Measurements from ENCODE around the gene HRCT1.
A peak's percentile ranks its signal among the peaks of the same experiment; 100 is the strongest.
"Not testable (repeated sequence)": the region's sequence is repeated elsewhere in the genome, so short reads cannot be mapped to it uniquely, and the experiment has no call there.

The HRCT1 gene

GRCh38 chr9:35930989-35931388 lies 25.0 kb downstream of the HRCT1 start:
- H3K4me1 Mint-ChIP-seq, result no peaks in the 10 kb centered on the region
- H3K9me3 Mint-ChIP-seq, result no peaks in the 10 kb centered on the region
- H3K4me3 Mint-ChIP-seq, result no peak overlapping the region
- H3K27ac Mint-ChIP-seq (ENCODE audit: low read depth), result no peak overlapping the region
- DNase-seq (ENCODE audit: low spot score in 2 of 2) (no peak), ATAC-seq (replicated peaks; ENCODE audit: extremely low read depth, poor library complexity, severe bottlenecking) (no peak)
- no peaks in the 10 kb centered on the region for H3K36me3 Mint-ChIP-seq (ENCODE audit: insufficient read depth)
- H3K27me3 Mint-ChIP-seq, result peaks cover 14% of the 10 kb centered on the region

GRCh38 chr9:35932735-35933134 lies 26.7 kb downstream of the HRCT1 start:
- no peak overlapping the region for H3K4me3 Mint-ChIP-seq
- DNase-seq (ENCODE audit: low spot score in 2 of 2) (no peak), ATAC-seq (replicated peaks; ENCODE audit: extremely low read depth, poor library complexity, severe bottlenecking) (no peak)
- no peaks in the 10 kb centered on the region for H3K9me3 Mint-ChIP-seq
- H3K4me1 Mint-ChIP-seq, result no peaks in the 10 kb centered on the region
- no peak overlapping the region for H3K27ac Mint-ChIP-seq (ENCODE audit: low read depth)
- no peaks in the 10 kb centered on the region for H3K27me3 Mint-ChIP-seq
- no peaks in the 10 kb centered on the region for H3K36me3 Mint-ChIP-seq (ENCODE audit: insufficient read depth)

- Mint-ChIP-seq H3K36me3 (ENCODE audit: insufficient read depth) (no peaks in the 10 kb centered on the region), H3K9me3 (no peaks in the 10 kb centered on the region), H3K4me1 (no peaks in the 10 kb centered on the region), H3K27ac (ENCODE audit: low read depth) (no peak overlapping the region), H3K4me3 (no peak overlapping the region), H3K27me3 (no peaks in the 10 kb centered on the region)
- ATAC-seq (replicated peaks; ENCODE audit: extremely low read depth, poor library complexity, severe bottlenecking) (no peak), DNase-seq (ENCODE audit: low spot score in 2 of 2) (no peak)
Measured at GRCh38 chr9:35933550-35934067, 27.6 kb downstream of the HRCT1 start.

- H3K9me3 Mint-ChIP-seq; H3K4me3 Mint-ChIP-seq; H3K27ac Mint-ChIP-seq (ENCODE audit: low read depth); DNase-seq (ENCODE audit: low spot score in 2 of 2); H3K27me3 Mint-ChIP-seq; H3K4me1 Mint-ChIP-seq; ATAC-seq (replicated peaks; ENCODE audit: extremely low read depth, poor library complexity, severe bottlenecking); H3K36me3 Mint-ChIP-seq (ENCODE audit: insufficient read depth): not testable (repeated sequence)
Measured at GRCh38 chr9:35934069-35934468, 28.1 kb downstream of the HRCT1 start.

GRCh38 chr9:35935261-35935660 lies 29.3 kb downstream of the HRCT1 start:
- no peaks in the 10 kb centered on the region for H3K9me3 Mint-ChIP-seq
- no peaks in the 10 kb centered on the region for H3K27me3 Mint-ChIP-seq
- no peak for ATAC-seq (replicated peaks; ENCODE audit: extremely low read depth, poor library complexity, severe bottlenecking)
- peaks cover 1% of the 10 kb centered on the region for H3K4me1 Mint-ChIP-seq
- no peak overlapping the region for H3K4me3 Mint-ChIP-seq
- H3K36me3 Mint-ChIP-seq (ENCODE audit: insufficient read depth), result no peaks in the 10 kb centered on the region
- DNase-seq (ENCODE audit: low spot score in 2 of 2), result no peak
- no peak overlapping the region for H3K27ac Mint-ChIP-seq (ENCODE audit: low read depth)

- H3K36me3 Mint-ChIP-seq (ENCODE audit: insufficient read depth), result no peaks in the 10 kb centered on the region
- no peaks in the 10 kb centered on the region for H3K9me3 Mint-ChIP-seq
- ATAC-seq (replicated peaks; ENCODE audit: extremely low read depth, poor library complexity, severe bottlenecking) (no peak), DNase-seq (ENCODE audit: low spot score in 2 of 2) (no peak)
- H3K27ac Mint-ChIP-seq (ENCODE audit: low read depth), result no peak overlapping the region
- H3K27me3 Mint-ChIP-seq, result no peaks in the 10 kb centered on the region
- H3K4me1 Mint-ChIP-seq, result peaks cover 8% of the 10 kb centered on the region
- no peak overlapping the region for H3K4me3 Mint-ChIP-seq
Measured at GRCh38 chr9:35935755-35936509, 29.9 kb downstream of the HRCT1 start.

- Mint-ChIP-seq H3K36me3 (ENCODE audit: insufficient read depth) (no peaks in the 10 kb centered on the region), H3K27ac (ENCODE audit: low read depth) (no peak overlapping the region), H3K27me3 (no peaks in the 10 kb centered on the region), H3K4me3 (no peak overlapping the region), H3K4me1 (peaks cover 15% of the 10 kb centered on the region), H3K9me3 (no peaks in the 10 kb centered on the region)
- no peak for DNase-seq (ENCODE audit: low spot score in 2 of 2)
- no peak for ATAC-seq (replicated peaks; ENCODE audit: extremely low read depth, poor library complexity, severe bottlenecking)
Measured at GRCh38 chr9:35937227-35937626, 31.2 kb downstream of the HRCT1 start.

- Mint-ChIP-seq H3K27me3 (no peaks in the 10 kb centered on the region), H3K36me3 (ENCODE audit: insufficient read depth) (no peaks in the 10 kb centered on the region), H3K9me3 (no peaks in the 10 kb centered on the region), H3K27ac (ENCODE audit: low read depth) (no peak overlapping the region), H3K4me1 (peaks cover 15% of the 10 kb centered on the region), H3K4me3 (no peak overlapping the region)
- DNase-seq (ENCODE audit: low spot score in 2 of 2) (no peak), ATAC-seq (replicated peaks; ENCODE audit: extremely low read depth, poor library complexity, severe bottlenecking) (no peak)
Measured at GRCh38 chr9:35938474-35939356, 32.7 kb downstream of the HRCT1 start.

- ATAC-seq (replicated peaks; ENCODE audit: extremely low read depth, poor library complexity, severe bottlenecking), result no peak
- no peak for DNase-seq (ENCODE audit: low spot score in 2 of 2)
- H3K4me1 Mint-ChIP-seq, result peaks cover 15% of the 10 kb centered on the region
- H3K36me3 Mint-ChIP-seq (ENCODE audit: insufficient read depth), result no peaks in the 10 kb centered on the region
- H3K27me3 Mint-ChIP-seq, result no peaks in the 10 kb centered on the region
- H3K27ac Mint-ChIP-seq (ENCODE audit: low read depth), result no peak overlapping the region
- H3K4me3 Mint-ChIP-seq, result no peak overlapping the region
- no peaks in the 10 kb centered on the region for H3K9me3 Mint-ChIP-seq
Measured at GRCh38 chr9:35939679-35940250, 33.8 kb downstream of the HRCT1 start.

GRCh38 chr9:35940458-35941407 lies 34.7 kb downstream of the HRCT1 start:
- peaks cover 1% of the 10 kb centered on the region for H3K36me3 Mint-ChIP-seq (ENCODE audit: insufficient read depth)
- peak; percentile 46 for ATAC-seq (replicated peaks; ENCODE audit: extremely low read depth, poor library complexity, severe bottlenecking)
- H3K27me3 Mint-ChIP-seq, result no peaks in the 10 kb centered on the region

GRCh38 chr9:35942286-35942685 lies 36.3 kb downstream of the HRCT1 start:
- Mint-ChIP-seq H3K9me3 (no peaks in the 10 kb centered on the region), H3K4me3 (no peak overlapping the region), H3K4me1 (peaks cover 22% of the 10 kb centered on the region), H3K36me3 (ENCODE audit: insufficient read depth) (peaks cover 1% of the 10 kb centered on the region), H3K27ac (ENCODE audit: low read depth) (no peak overlapping the region), H3K27me3 (no peaks in the 10 kb centered on the region)
- DNase-seq (ENCODE audit: low spot score in 2 of 2) (no peak), ATAC-seq (replicated peaks; ENCODE audit: extremely low read depth, poor library complexity, severe bottlenecking) (no peak)

More at GRCh38 chr9:35940458-35941407, 34.7 kb downstream of the HRCT1 start:
- Mint-ChIP-seq H3K4me1 (peaks cover 21% of the 10 kb centered on the region), H3K9me3 (no peaks in the 10 kb centered on the region), H3K27ac (ENCODE audit: low read depth) (no peak overlapping the region), H3K4me3 (no peak overlapping the region)
- no peak for DNase-seq (ENCODE audit: low spot score in 2 of 2)

GRCh38 chr9:35944173-35944572 lies 38.2 kb downstream of the HRCT1 start:
- H3K36me3 Mint-ChIP-seq (ENCODE audit: insufficient read depth), result peaks cover 1% of the 10 kb centered on the region
- no peak overlapping the region for H3K4me3 Mint-ChIP-seq
- ATAC-seq (replicated peaks; ENCODE audit: extremely low read depth, poor library complexity, severe bottlenecking) (no peak), DNase-seq (ENCODE audit: low spot score in 2 of 2) (no peak)
- H3K9me3 Mint-ChIP-seq, result no peaks in the 10 kb centered on the region
- H3K27me3 Mint-ChIP-seq, result peaks cover 10% of the 10 kb centered on the region
- H3K4me1 Mint-ChIP-seq, result peaks cover 22% of the 10 kb centered on the region
- no peak overlapping the region for H3K27ac Mint-ChIP-seq (ENCODE audit: low read depth)

Measured in central memory CD8-positive, alpha-beta T cell (primary cell).